A549 (cell line): Measurements from ENCODE around the gene HS6ST3. TPM values are rescaled to one million over a fixed set of nuclear protein-coding genes. Genes with fewer than 3 reads are reported as not detected.

ENCODE experiments used
- ATAC-seq, 2 experiments: fragments of 200-7000 bp in 1 of 2; fragments of >200 bp in 1 of 2; cut with Nextera tagmentation in 1 of 2; cut with Tn5 transposase in 1 of 2; 3 replicates each; pipeline versions ENCODE4 v1.8.0 to v1.9.1; 2018 to 2020; ENCODE audit warnings: mild to moderate bottlenecking in 1 of 2, moderate library complexity in 1 of 2
- CTCF ChIA-PET: fragments of 300-600 bp; sonication (Branson Sonifier 250); formaldehyde crosslinking; extraction: SDS; loops from one replicate; lab custom pipeline; 2021; ENCODE audit warnings: antibody characterized with exemption, inconsistent platforms; lab: Yijun Ruan, JAX
- POLR2A ChIA-PET: fragments of 350-600 bp; formaldehyde crosslinking; extraction: SDS; loops from one replicate; lab custom pipeline; 2021; ENCODE audit warnings: antibody characterized with exemption, inconsistent platforms; lab: Yijun Ruan, JAX
- DNase-seq, 2 experiments: peaks; one replicate each; pipeline versions ENCODE4 v3.0.0 to v3.0.0-alpha.2; 2011 to 2016; ENCODE audit warnings: low read depth in 1 of 2, low spot score in 1 of 2
- FAIRE-seq: peaks from 2 replicates; lab custom pipeline; 2011; peaks lifted over from hg19 to GRCh38; lab: Jason Lieb, UNC
- H3K27ac ChIP-seq, 2 experiments: fragments of >200 bp; sonication (Bioruptor Twin); formaldehyde crosslinking; 3 replicates each; pipeline ENCODE4 v1.5.1; 2016 to 2017
- H3K4me1 ChIP-seq: fragments of >200 bp; sonication (Bioruptor Twin); formaldehyde crosslinking; 3 replicates; pipeline ENCODE4 v1.6.1; 2016
- H3K4me2 ChIP-seq: fragments of >200 bp; sonication (Bioruptor Twin); formaldehyde crosslinking; 3 replicates; pipeline ENCODE4 v1.6.1; 2016
- H3K4me3 ChIP-seq: fragments of >200 bp; sonication (Bioruptor Twin); formaldehyde crosslinking; 3 replicates; pipeline ENCODE4 v1.5.1; 2016
- H3K9me3 ChIP-seq: fragments of >200 bp; sonication (Bioruptor Twin); formaldehyde crosslinking; 3 replicates; pipeline ENCODE4 v1.6.1; 2016
- BHLHE40 ChIP-seq: IDR thresholded peaks from 2 replicates; pipeline ENCODE4 v1.6.1; 2012; ENCODE audit warnings: low read depth, low read length, inconsistent platforms
- CBX2 ChIP-seq: fragments of 200-600 bp; sonication (generic); IDR thresholded peaks from 2 replicates; pipeline ENCODE4 v1.6.1; 2016; ENCODE audit warnings: low read depth, mild to moderate bottlenecking, borderline replicate concordance
- CEBPB ChIP-seq, 2 experiments: fragments of >200 bp in 1 of 2; sonication (Bioruptor Twin) in 1 of 2; formaldehyde crosslinking in 1 of 2; IDR thresholded peaks; 2 replicates each; pipeline ENCODE4 v1.6.1; 2012 to 2016
- CHD4 ChIP-seq: fragments of 200-600 bp; sonication (generic); IDR thresholded peaks from 2 replicates; pipeline ENCODE4 v1.6.1; 2016; ENCODE audit warnings: antibody characterized with exemption, mild to moderate bottlenecking, borderline replicate concordance
- EHMT2 ChIP-seq: fragments of 200-600 bp; sonication (generic); IDR thresholded peaks from 2 replicates; pipeline ENCODE4 v1.6.1; 2016; ENCODE audit warnings: antibody characterized with exemption, low read depth, mild to moderate bottlenecking, moderate library complexity
- EP300 ChIP-seq, 2 experiments: fragments of >200 bp; sonication (Bioruptor Twin); formaldehyde crosslinking; IDR thresholded peaks; 2 replicates in 1 of 2; 3 replicates in 1 of 2; pipeline ENCODE4 v1.6.1; 2016 to 2017
- FOXS1 ChIP-seq: fragments of 250-450 bp; sonication (Bioruptor Pico); IDR thresholded peaks from 2 replicates; pipeline ENCODE4 v1.5.0; 2020; ENCODE audit warnings: mild to moderate bottlenecking, moderate library complexity
- HDAC2 ChIP-seq: fragments of 200-600 bp; sonication (generic); IDR thresholded peaks from 2 replicates; pipeline ENCODE4 v1.6.1; 2016
- HEYL ChIP-seq: fragments of 250-450 bp; sonication (Bioruptor Pico); IDR thresholded peaks from 2 replicates; pipeline ENCODE4 v1.8.0; 2021; ENCODE audit warnings: mild to moderate bottlenecking, moderate library complexity
- HOXB13 ChIP-seq: fragments of 250-450 bp; sonication (Bioruptor Pico); IDR thresholded peaks from 2 replicates; pipeline ENCODE4 v1.5.0; 2020; ENCODE audit warnings: low read depth, mild to moderate bottlenecking, moderate library complexity
- JUN ChIP-seq, 2 experiments: fragments of >200 bp; sonication (Bioruptor Twin); formaldehyde crosslinking; IDR thresholded peaks; 2 replicates in 1 of 2; 3 replicates in 1 of 2; pipeline ENCODE4 v1.6.1; 2016 to 2017
- JUNB ChIP-seq: fragments of >200 bp; sonication (Bioruptor Twin); formaldehyde crosslinking; IDR thresholded peaks from 2 replicates; pipeline ENCODE4 v1.6.1; 2016
- KDM1A ChIP-seq: fragments of 200-600 bp; sonication (generic); IDR thresholded peaks from 2 replicates; pipeline ENCODE4 v1.6.1; 2016; ENCODE audit warnings: low read depth, mild to moderate bottlenecking
- MAZ ChIP-seq: fragments of 150-350 bp; IDR thresholded peaks from 2 replicates; pipeline ENCODE4 v1.6.1; 2014; ENCODE audit warnings: antibody characterized with exemption, low read depth, low read length, borderline replicate concordance
- MYC ChIP-seq: IDR thresholded peaks from 2 replicates; pipeline ENCODE4 v1.6.1; 2012; ENCODE audit warnings: mild to moderate bottlenecking, inconsistent platforms, low read length, improper control_type of control experiment, borderline replicate concordance
- NFE2L2 ChIP-seq: fragments of 150-350 bp; conservative IDR thresholded peaks from 2 replicates; pipeline ENCODE4 v1.6.1; 2014; ENCODE audit warnings: low read length
- NR3C1 ChIP-seq: fragments of >200 bp; sonication (Bioruptor Twin); formaldehyde crosslinking; IDR thresholded peaks from 3 replicates; pipeline ENCODE4 v1.6.1; 2017
- POLR2A ChIP-seq: IDR thresholded peaks from 2 replicates; pipeline ENCODE4 v1.6.1; 2012; ENCODE audit warnings: mild to moderate bottlenecking, low read length
- RCOR1 ChIP-seq: fragments of 150-350 bp; IDR thresholded peaks from 2 replicates; pipeline ENCODE4 v1.6.1; 2014; ENCODE audit warnings: antibody characterized with exemption, low read length, low read depth
- RFX5 ChIP-seq: fragments of 450-650 bp; IDR thresholded peaks from 2 replicates; pipeline ENCODE4 v1.7.1; 2014; ENCODE audit warnings: antibody characterized with exemption, mild to moderate bottlenecking, moderate library complexity
- RNF2 ChIP-seq: fragments of 200-600 bp; sonication (generic); IDR thresholded peaks from 2 replicates; pipeline ENCODE4 v1.6.1; 2016; ENCODE audit warnings: low read depth, mild to moderate bottlenecking, antibody characterized with exemption, moderate library complexity, borderline replicate concordance
- SREBF2 ChIP-seq: fragments of 450-650 bp; IDR thresholded peaks from 2 replicates; pipeline ENCODE4 v1.6.1; 2014; ENCODE audit warnings: mild to moderate bottlenecking, moderate library complexity
- ZFP36 ChIP-seq: fragments of 450-650 bp; IDR thresholded peaks from 2 replicates; pipeline ENCODE4 v1.6.1; 2014; ENCODE audit warnings: borderline replicate concordance; ENCODE audit not compliant: partially characterized antibody
- ZNF302 ChIP-seq: fragments of 250-450 bp; sonication (Bioruptor Pico); IDR thresholded peaks from 2 replicates; pipeline ENCODE4 v1.9.0; 2021; ENCODE audit warnings: inconsistent platforms, mild to moderate bottlenecking, moderate library complexity
- ZSCAN20 ChIP-seq: fragments of 250-450 bp; sonication (Bioruptor Pico); IDR thresholded peaks from 2 replicates; pipeline ENCODE4 v1.8.0; 2022; ENCODE audit warnings: mild to moderate bottlenecking, moderate library complexity
- WGBS: methylation state at CpG from one replicate; pipeline ENCODE4 v1.1.6; 2017; ENCODE audit errors: missing lambda C conversion rate; 5-methylcytosine and 5-hydroxymethylcytosine counted together
- polyA plus RNA-seq, 4 experiments: library from polyadenylated mRNA; depleted of rRNA in 3 of 4; stranded (reverse); fragments of >200 nt; fragmentation: RNase III in 1 of 4; extraction: RNeasy Plus Mini Kit Qiagen cat#74134 plus additional on column Dnase treatment in 1 of 4; gene quantifications; 2 replicates in 3 of 4; 3 replicates in 1 of 4; pipeline ENCODE4 v1.2.3, GENCODE V29; 2011 to 2017
- TF ChIP-seq, protein P1 (sequence below): fragments of 250-450 bp; sonication (Bioruptor Pico); IDR thresholded peaks from 2 replicates; pipeline ENCODE4 v1.5.0; 2020; ENCODE audit warnings: low read depth, mild to moderate bottlenecking, moderate library complexity
- TF ChIP-seq, protein P2 (sequence below): fragments of >200 bp; sonication (Bioruptor Twin); formaldehyde crosslinking; IDR thresholded peaks from 3 replicates; pipeline ENCODE4 v1.5.1; 2016
- TF ChIP-seq, protein P3 (sequence below): fragments of >200 bp; sonication (Bioruptor Twin); formaldehyde crosslinking; IDR thresholded peaks from 2 replicates; pipeline ENCODE4 v1.6.1; 2016

Gene HS6ST3
- polyA plus RNA-seq, 2 of the 4 experiments (the other 2 are of a cell fraction), result not detected

DNA sequence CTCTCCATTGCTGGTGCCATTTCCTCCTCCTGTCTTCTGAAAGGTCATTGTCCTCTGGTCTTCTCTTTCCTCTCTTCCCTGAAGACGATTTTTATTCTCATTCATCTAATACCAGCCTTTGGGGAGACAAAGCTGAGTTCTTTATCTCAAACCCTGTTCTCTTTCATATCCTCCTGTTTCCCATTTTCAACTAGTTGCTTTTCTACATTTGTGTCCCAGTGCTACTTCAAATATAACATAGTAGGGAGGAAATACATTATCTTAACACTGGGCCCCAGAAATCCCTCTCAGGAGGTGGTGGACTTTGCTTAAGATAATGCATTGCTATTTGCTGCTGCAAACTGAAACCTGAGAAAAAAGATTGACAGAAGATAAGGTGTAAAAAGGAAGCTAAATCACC is 159.1 kb downstream of the HS6ST3 start:
- no peaks in the 10 kb centered on the region for H3K4me1 ChIP-seq
- CTCF ChIA-PET, result no interaction called here
- no peak for ATAC-seq
- TF ChIP-seq NR3C1, result no peak
- TF ChIP-seq, protein P1, sequence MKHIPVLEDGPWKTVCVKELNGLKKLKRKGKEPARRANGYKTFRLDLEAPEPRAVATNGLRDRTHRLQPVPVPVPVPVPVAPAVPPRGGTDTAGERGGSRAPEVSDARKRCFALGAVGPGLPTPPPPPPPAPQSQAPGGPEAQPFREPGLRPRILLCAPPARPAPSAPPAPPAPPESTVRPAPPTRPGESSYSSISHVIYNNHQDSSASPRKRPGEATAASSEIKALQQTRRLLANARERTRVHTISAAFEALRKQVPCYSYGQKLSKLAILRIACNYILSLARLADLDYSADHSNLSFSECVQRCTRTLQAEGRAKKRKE, result no peak
- no peak for TF ChIP-seq CBX2
- TF ChIP-seq CEBPB (IDR thresholded peaks at IDR 0.05), result no peak
- TF ChIP-seq NFE2L2, result no peak
- no peak for TF ChIP-seq ZSCAN20 (CRISPR knock-in tag)
- TF ChIP-seq MYC, result no peak
- TF ChIP-seq RNF2, result no peak
- TF ChIP-seq RCOR1, result no peak
- TF ChIP-seq JUNB, result no peak
- TF ChIP-seq CHD4, result no peak
- TF ChIP-seq EHMT2, result no peak
- TF ChIP-seq, protein P2, sequence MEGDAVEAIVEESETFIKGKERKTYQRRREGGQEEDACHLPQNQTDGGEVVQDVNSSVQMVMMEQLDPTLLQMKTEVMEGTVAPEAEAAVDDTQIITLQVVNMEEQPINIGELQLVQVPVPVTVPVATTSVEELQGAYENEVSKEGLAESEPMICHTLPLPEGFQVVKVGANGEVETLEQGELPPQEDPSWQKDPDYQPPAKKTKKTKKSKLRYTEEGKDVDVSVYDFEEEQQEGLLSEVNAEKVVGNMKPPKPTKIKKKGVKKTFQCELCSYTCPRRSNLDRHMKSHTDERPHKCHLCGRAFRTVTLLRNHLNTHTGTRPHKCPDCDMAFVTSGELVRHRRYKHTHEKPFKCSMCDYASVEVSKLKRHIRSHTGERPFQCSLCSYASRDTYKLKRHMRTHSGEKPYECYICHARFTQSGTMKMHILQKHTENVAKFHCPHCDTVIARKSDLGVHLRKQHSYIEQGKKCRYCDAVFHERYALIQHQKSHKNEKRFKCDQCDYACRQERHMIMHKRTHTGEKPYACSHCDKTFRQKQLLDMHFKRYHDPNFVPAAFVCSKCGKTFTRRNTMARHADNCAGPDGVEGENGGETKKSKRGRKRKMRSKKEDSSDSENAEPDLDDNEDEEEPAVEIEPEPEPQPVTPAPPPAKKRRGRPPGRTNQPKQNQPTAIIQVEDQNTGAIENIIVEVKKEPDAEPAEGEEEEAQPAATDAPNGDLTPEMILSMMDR, result no peak
- no peak for TF ChIP-seq HOXB13 (CRISPR knock-in tag)
- TF ChIP-seq, protein P3, sequence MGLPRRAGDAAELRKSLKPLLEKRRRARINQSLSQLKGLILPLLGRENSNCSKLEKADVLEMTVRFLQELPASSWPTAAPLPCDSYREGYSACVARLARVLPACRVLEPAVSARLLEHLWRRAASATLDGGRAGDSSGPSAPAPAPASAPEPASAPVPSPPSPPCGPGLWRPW, result no peak
- no peak for TF ChIP-seq MAZ
- TF ChIP-seq, all 56 proteins: peak for 0
- H3K9me3 ChIP-seq, result no peaks in the 10 kb centered on the region
- H3K4me3 ChIP-seq, result no peak overlapping the region
- no peak overlapping the region for H3K27ac ChIP-seq
- WGBS, result 0% methylated on average over 1 of the region's 1 CpG
- FAIRE-seq, result no peak
- DNase-seq, result no peak
- no peak overlapping the region for H3K4me2 ChIP-seq
- POLR2A ChIA-PET, result no interaction called here

DNA sequence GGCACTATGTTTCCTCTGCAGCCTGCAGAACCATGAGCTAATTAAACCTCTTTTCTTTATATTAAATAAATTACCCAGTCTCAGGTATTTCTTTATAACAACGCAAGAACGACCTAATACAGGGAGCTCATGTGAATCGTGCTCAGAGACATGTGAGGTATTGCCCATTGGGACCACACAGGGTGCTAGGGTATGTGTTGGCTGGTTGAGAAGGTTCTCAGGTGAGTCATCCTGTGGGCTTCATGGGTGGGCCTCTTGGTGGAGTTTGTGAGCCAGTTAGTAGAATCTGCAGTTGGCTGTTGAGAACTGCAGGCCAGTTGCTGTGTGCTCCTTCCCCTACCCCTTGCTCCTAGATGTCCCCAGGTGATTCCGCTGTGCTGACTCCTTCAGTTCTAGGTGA is 163.0 kb downstream of the HS6ST3 start:
- no peak overlapping the region for H3K27ac ChIP-seq
- no peaks in the 10 kb centered on the region for H3K4me1 ChIP-seq
- H3K4me3 ChIP-seq, result no peak overlapping the region
- CTCF ChIA-PET, result no interaction called here
- WGBS, result 19% methylated on average over 4 of the region's 4 CpGs
- FAIRE-seq (no peak), ATAC-seq (no peak), DNase-seq (no peak)
- no peaks in the 10 kb centered on the region for H3K9me3 ChIP-seq
- H3K4me2 ChIP-seq, result no peak overlapping the region
- TF ChIP-seq BHLHE40, result no peak
- POLR2A ChIA-PET, result no interaction called here

DNA sequence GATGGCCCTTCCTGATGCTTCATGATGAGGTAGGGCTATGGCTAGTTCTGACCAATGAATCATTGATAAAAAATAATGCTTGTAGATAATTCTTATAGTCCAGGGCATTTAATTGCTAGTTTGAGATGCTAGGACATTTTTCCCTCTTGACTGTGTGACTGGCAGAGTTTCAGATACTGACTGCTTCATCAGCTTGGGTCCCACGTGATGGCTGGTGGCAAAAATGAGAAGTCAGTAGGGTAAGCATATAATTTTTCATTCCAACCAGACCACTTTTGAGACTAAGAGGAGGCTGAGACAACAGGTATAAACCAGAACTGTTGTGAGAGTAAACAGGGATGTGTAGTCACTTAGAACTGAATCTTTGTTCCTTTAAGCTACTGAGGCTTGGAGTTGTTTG is 183.3 kb downstream of the HS6ST3 start:
- TF ChIP-seq ZFP36 (no peak), JUN (IDR thresholded peaks at IDR 0.05) (no peak), NFE2L2 (no peak), RFX5 (no peak), MAZ (no peak), FOXS1 (CRISPR knock-in tag) (no peak), HOXB13 (CRISPR knock-in tag) (no peak), EP300 (IDR thresholded peaks at IDR 0.05) (no peak), SREBF2 (no peak), HDAC2 (no peak), POLR2A (no peak), MYC (no peak), JUNB (no peak), RNF2 (no peak), HEYL (CRISPR knock-in tag) (no peak), ZNF302 (CRISPR knock-in tag) (no peak), KDM1A (no peak)
- TF ChIP-seq, protein P2, result no peak
- H3K4me2 ChIP-seq, result no peak overlapping the region
- H3K4me1 ChIP-seq, result no peaks in the 10 kb centered on the region
- ATAC-seq (no peak), DNase-seq (no peak), FAIRE-seq (no peak)
- 0% methylated on average over 1 of the region's 1 CpG for WGBS
- no peak overlapping the region for H3K27ac ChIP-seq
- no peak overlapping the region for H3K4me3 ChIP-seq
- CTCF ChIA-PET, result no interaction called here
- H3K9me3 ChIP-seq, result no peaks in the 10 kb centered on the region
- POLR2A ChIA-PET, result no interaction called here
